Measurements from ENCODE around the gene DTD1.

DTD1 gene

GRCh38 chr20:18788021-18788420, 200.2 kb downstream of the DTD1 start:
- DNase-seq (ENCODE audit: low read depth in 2 of 3, low spot score in 2 of 3), result no peak

GRCh38 chr20:18790787-18791186, 202.9 kb downstream of the DTD1 start:
- DNase-seq (ENCODE audit: low read depth in 2 of 3, low spot score in 2 of 3), result no peak

- peak; percentile 51 to 57 (median 55) for DNase-seq (ENCODE audit: low read depth in 2 of 3, low spot score in 2 of 3)
Observed at GRCh38 chr20:18793625-18794427, 206.0 kb downstream of the DTD1 start.

- DNase-seq (ENCODE audit: low read depth in 2 of 3, low spot score in 2 of 3), result no peak
Observed at GRCh38 chr20:18794428-18794787, 206.6 kb downstream of the DTD1 start.

GRCh38 chr20:18795366-18795765, 207.5 kb downstream of the DTD1 start:
- DNase-seq (ENCODE audit: low read depth in 2 of 3, low spot score in 2 of 3), result no peak

GRCh38 chr20:18796282-18796833, 208.5 kb downstream of the DTD1 start:
- no peak for DNase-seq (ENCODE audit: low read depth in 2 of 3, low spot score in 2 of 3)

- no peak for DNase-seq (ENCODE audit: low read depth in 2 of 3, low spot score in 2 of 3)
Observed at GRCh38 chr20:18801516-18801915, 213.7 kb downstream of the DTD1 start.

GRCh38 chr20:18802012-18802634, 214.3 kb downstream of the DTD1 start:
- no peak for DNase-seq (ENCODE audit: low read depth in 2 of 3, low spot score in 2 of 3)

- DNase-seq (ENCODE audit: low read depth in 2 of 3, low spot score in 2 of 3), result no peak
Observed at GRCh38 chr20:18805881-18806280, 218.0 kb downstream of the DTD1 start.

GRCh38 chr20:18808712-18809111, 220.9 kb downstream of the DTD1 start:
- DNase-seq (ENCODE audit: low read depth in 2 of 3, low spot score in 2 of 3), result no peak

- no peak for DNase-seq (ENCODE audit: low read depth in 2 of 3, low spot score in 2 of 3)
Observed at GRCh38 chr20:18811186-18811585, 223.3 kb downstream of the DTD1 start.

GRCh38 chr20:18811904-18812303, 224.1 kb downstream of the DTD1 start:
- no peak for DNase-seq (ENCODE audit: low read depth in 2 of 3, low spot score in 2 of 3)

GRCh38 chr20:18813483-18813882, 225.6 kb downstream of the DTD1 start, which contains the start of gene SCP2D1:
SCP2D1 (plus strand) TSS chr20:18813783; CDS start chr20:18813816, 33 bp downstream.
- no peak for DNase-seq (ENCODE audit: low read depth in 2 of 3, low spot score in 2 of 3)

GRCh38 chr20:18815194-18815942, 227.5 kb downstream of the DTD1 start:
- DNase-seq (ENCODE audit: low read depth in 2 of 3, low spot score in 2 of 3), result no peak
